HepG2 (cell line): Measurements from ENCODE around the gene WDR31.

Experiments used
- JUN ChIP-seq: sonication (generic); formaldehyde crosslinking; IDR thresholded peaks from 2 replicates; pipeline ENCODE4 v1.4.0; 2020; ENCODE audit warnings: mild to moderate bottlenecking, missing genetic modification reagents
- SMAD1 ChIP-seq: sonication (generic); formaldehyde crosslinking; IDR thresholded peaks from 2 replicates; pipeline ENCODE4 v1.4.0; 2020; ENCODE audit warnings: missing genetic modification reagents, low read depth, mild to moderate bottlenecking, borderline replicate concordance

- TF ChIP-seq JUN (CRISPR knock-in tag) (no peak), SMAD1 (no peak)
These were observed 2.4 kb downstream of the WDR31 start for GRCh38 chr9:113337714-113338113.
